Tibial artery (tissue), 4 donors: ENCODE results near the gene TDRD3.

Source experiments
- DNase-seq, 2 donors: peaks; one replicate each; pipeline ENCODE4 v3.0.0-alpha.2; 2019
- H3K27ac ChIP-seq, 2 donors: fragments of 200-600 bp; sonication (generic) in 1 of 2; 1 replicate in 1 of 2; 2 replicates in 1 of 2; pipeline ENCODE4 v1.5.1; 2018 to 2019; ENCODE audit warnings: mild to moderate bottlenecking in 1 of 2
- H3K27me3 ChIP-seq, 2 donors: fragments of 200-600 bp; sonication (generic) in 1 of 2; one replicate each; pipeline versions ENCODE4 v1.5.1 to v1.6.0; 2016 to 2019
- H3K36me3 ChIP-seq, 3 donors: fragments of 200-600 bp; sonication (generic) in 2 of 3; one replicate each; pipeline ENCODE4 v1.5.1; 2016 to 2019; ENCODE audit warnings: mild to moderate bottlenecking in 2 of 3
- H3K4me1 ChIP-seq, 4 donors: fragments of 200-600 bp; sonication (generic) in 2 of 4; 1 replicate in 3 of 4; 2 replicates in 1 of 4; pipeline ENCODE4 v1.5.1; 2016 to 2019
- H3K4me3 ChIP-seq, 2 donors: fragments of 200-600 bp; sonication (generic) in 1 of 2; 1 replicate in 1 of 2; 2 replicates in 1 of 2; pipeline ENCODE4 v1.5.1; 2018 to 2019; ENCODE audit warnings: mild to moderate bottlenecking in 2 of 2
- H3K9me3 ChIP-seq, 3 donors: fragments of 200-600 bp; sonication (generic) in 1 of 3; one replicate each; pipeline ENCODE4 v1.5.1; 2016 to 2019
- intact Hi-C: fragments of 100-400 bp; cut with DNase I; formaldehyde crosslinking; loops from one replicate; pipeline ENCODE4 v1.15.0; 2023; ENCODE audit warnings: low total_unique reads
- TF ChIP-seq, protein P1 (sequence below), 2 experiments: fragments of 200-600 bp in 1 of 2; fragments of 450-650 bp in 1 of 2; IDR thresholded peaks; one replicate each; pipeline ENCODE4 v1.5.1; 2017 to 2019; ENCODE audit warnings: antibody characterized with exemption in 2 of 2, mild to moderate bottlenecking in 1 of 2, moderate library complexity in 1 of 2

TDRD3 gene

DNA sequence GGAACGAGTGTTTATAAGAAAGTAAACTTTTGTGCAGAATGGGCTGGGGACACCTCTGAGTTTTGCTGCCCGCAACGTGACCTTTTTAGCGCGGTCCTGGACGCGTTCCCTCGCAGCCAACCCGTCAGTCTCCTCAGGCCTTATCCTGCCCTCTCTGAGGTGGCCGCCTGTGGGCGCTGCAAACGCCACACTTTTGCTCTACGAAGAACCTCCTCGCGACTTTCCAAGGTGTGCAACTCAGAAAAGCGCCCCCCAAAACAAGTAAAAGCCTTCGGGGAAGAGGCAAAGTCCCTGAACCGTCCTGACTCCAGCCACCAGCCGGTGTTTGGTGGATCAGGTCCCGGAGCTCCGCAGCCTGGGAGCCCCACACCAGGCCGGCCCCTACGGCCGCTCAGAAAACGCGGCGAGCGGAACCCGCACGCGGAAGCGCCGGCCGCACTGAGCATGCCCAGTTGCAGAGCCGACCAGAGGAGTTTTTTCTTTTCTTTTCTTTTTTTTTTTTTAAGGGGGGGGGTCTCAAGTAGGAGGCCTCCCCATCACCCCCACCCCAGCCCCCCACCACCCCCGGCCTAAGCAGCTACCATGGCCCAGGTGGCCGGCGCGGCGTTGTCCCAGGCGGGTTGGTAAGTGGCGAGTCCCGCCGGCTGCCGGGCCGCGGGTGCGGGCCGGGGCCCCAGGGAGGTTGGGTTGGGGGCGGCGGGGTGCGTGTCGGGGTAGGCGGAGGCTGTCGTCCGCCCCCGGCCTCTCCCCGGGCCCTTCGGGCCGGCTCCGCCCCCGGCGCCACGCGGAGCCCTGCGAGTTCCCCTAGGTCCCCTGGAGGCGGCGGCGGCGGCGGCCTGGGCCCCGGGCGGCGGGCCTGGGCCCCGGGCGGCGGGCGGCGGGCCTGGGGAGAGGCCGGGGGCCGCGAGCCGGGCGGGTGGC, at the start of gene TDRD3:
TDRD3 (plus strand) TSS at position 438 of the 921 bp plus-strand sequence; CDS start at position 583, 145 bp downstream.
- TF ChIP-seq, protein P1, sequence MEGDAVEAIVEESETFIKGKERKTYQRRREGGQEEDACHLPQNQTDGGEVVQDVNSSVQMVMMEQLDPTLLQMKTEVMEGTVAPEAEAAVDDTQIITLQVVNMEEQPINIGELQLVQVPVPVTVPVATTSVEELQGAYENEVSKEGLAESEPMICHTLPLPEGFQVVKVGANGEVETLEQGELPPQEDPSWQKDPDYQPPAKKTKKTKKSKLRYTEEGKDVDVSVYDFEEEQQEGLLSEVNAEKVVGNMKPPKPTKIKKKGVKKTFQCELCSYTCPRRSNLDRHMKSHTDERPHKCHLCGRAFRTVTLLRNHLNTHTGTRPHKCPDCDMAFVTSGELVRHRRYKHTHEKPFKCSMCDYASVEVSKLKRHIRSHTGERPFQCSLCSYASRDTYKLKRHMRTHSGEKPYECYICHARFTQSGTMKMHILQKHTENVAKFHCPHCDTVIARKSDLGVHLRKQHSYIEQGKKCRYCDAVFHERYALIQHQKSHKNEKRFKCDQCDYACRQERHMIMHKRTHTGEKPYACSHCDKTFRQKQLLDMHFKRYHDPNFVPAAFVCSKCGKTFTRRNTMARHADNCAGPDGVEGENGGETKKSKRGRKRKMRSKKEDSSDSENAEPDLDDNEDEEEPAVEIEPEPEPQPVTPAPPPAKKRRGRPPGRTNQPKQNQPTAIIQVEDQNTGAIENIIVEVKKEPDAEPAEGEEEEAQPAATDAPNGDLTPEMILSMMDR (IDR thresholded peaks at IDR 0.05): peak; percentile 67 to 75

DNA sequence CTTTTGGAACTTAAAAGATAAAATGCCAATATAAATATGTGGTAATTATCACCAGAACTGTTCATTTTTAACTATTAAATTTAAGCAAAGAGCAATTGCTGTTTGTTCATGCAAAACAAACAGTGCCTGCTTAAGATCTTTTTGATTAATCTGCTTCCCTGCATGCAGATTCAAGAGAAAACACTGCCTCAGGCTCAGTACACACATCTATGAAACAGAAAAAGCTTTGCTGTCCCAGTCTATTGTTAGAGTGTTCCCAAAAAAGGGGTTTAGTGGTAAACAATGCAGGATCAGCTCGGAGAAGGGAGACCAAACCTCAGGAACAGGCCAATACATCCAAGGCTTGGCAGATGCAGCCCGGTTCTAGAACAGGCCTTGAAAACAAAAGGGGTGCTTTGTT, 49.3 kb upstream of the TDRD3 start:
- intact Hi-C loops: no loop called here
- no peak overlapping the region for H3K4me3 ChIP-seq
- no peaks in the 10 kb centered on the region for H3K4me1 ChIP-seq
- H3K27ac ChIP-seq: no peak overlapping the region
- DNase-seq: no peak
- no peaks in the 10 kb centered on the region for H3K9me3 ChIP-seq
- H3K36me3 ChIP-seq: no peaks in the 10 kb centered on the region
- TF ChIP-seq, protein P1 (IDR thresholded peaks at IDR 0.05): no peak
- no peaks in the 10 kb centered on the region for H3K27me3 ChIP-seq

More for the DNA sequence above, at the start of gene TDRD3:
- Histone ChIP-seq H3K9me3 (no peaks in the 10 kb centered on the region), H3K27ac (peak within 1 kb of the TSS; percentile 99), H3K27me3 (no peaks in the 10 kb centered on the region), H3K4me1 (peaks cover 0 to 26% (median 13%) of the 10 kb centered on the region in 4 donors), H3K4me3 (peak within 1 kb of the TSS; percentile 89 to 96), H3K36me3 (no peaks in the 10 kb centered on the region)
- intact Hi-C loops: no loop called here
- peak; percentile 80 to 91 for DNase-seq

DNA sequence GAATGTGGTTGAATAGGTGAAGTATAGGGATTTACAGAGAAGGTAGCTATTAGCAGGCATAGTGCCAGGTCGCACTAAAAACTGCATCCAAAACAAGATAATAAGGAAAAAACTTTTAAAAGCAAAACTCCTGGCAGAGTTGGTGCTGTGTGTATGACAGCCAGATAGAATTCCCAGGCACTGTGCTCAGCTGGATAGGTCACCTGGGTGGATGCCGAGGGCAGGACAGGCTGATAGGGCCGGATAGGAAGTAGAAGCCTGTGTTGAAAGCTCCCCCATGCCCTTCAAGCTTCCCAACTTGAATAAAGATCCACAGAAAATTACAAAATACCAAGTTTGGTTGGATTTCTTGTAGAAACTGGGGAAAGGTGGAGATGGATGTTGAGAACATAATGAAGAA, 48.9 kb upstream of the TDRD3 start:
- DNase-seq: no peak
- Histone ChIP-seq H3K36me3 (no peaks in the 10 kb centered on the region), H3K9me3 (no peaks in the 10 kb centered on the region), H3K27ac (no peak overlapping the region), H3K4me1 (no peaks in the 10 kb centered on the region), H3K27me3 (no peaks in the 10 kb centered on the region), H3K4me3 (no peak overlapping the region)
- TF ChIP-seq, protein P1 (IDR thresholded peaks at IDR 0.05): no peak
- intact Hi-C loops: no loop called here

DNA sequence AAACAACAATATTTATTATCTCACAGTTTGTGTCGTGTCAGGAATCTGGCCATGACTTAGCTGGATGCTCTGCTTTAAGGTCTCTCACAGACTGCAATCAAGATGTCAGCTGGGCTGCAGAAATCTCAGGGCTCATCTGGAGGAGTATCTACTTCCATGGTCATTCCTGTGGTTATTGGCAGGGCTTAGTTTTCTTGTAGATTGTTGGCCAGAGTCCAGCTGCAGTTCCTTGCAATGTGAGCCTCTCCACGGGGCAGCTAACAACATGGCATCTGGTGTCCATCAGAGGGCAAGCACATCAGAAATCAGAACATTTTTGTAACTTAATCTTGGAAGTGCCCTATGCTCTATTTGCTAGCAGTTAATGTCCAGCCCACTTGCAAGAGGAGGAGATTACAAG, 45.7 kb upstream of the TDRD3 start:
- Histone ChIP-seq H3K9me3 (no peaks in the 10 kb centered on the region), H3K27me3 (no peaks in the 10 kb centered on the region), H3K4me1 (no peaks in the 10 kb centered on the region), H3K27ac (no peak overlapping the region), H3K4me3 (no peak overlapping the region), H3K36me3 (no peaks in the 10 kb centered on the region)
- TF ChIP-seq, protein P1 (IDR thresholded peaks at IDR 0.05): no peak
- DNase-seq: no peak
- intact Hi-C loops: no loop called here

DNA sequence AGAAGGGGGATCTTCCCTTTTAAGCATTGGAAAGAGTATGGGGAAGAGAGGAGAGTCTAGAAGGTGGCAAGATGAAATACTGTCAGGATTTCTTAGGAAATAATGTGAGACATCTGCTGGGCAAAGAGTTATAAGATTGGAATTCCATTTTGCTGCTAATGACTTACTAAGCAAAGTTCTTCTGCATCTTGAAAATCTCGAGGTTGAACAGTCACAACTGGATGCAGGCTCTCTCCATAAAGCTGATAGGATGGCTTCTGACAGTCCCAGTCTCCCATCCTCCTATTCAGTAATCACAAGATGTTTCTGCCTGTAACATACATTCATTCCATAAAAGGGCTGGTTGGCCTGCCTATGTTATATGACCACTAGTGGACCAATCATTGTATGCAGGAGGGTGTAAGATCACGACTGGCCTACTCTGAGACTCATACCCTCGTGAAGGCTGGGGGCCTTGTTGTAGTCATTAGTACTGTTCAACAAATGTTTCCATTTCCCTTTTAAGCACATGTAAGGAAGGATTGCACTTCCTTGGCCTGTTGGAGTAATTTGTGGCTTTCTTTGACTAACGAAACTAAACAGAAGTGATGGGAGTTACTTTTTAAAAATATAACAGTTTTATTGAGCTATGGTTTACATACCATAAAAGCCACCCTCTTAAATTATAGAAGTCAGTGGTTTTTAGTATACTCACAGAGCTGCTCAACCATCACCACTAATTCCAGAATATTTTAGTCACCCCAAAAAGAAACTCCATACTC, 45.0 kb upstream of the TDRD3 start:
- H3K9me3 ChIP-seq: no peaks in the 10 kb centered on the region
- TF ChIP-seq, protein P1 (IDR thresholded peaks at IDR 0.05): no peak
- no peaks in the 10 kb centered on the region for H3K36me3 ChIP-seq
- no peak overlapping the region for H3K27ac ChIP-seq
- intact Hi-C loops: no loop called here
- H3K27me3 ChIP-seq: no peaks in the 10 kb centered on the region
- no peak overlapping the region for H3K4me3 ChIP-seq
- DNase-seq: no peak
- H3K4me1 ChIP-seq: no peaks in the 10 kb centered on the region
